DND-41 (cell line): ENCODE measurements around the gene TMPRSS6.

Source experiments
- ATAC-seq: fragments of 200-7000 bp; cut with Tn5 transposase; 3 replicates; pipeline ENCODE4 v1.9.1; 2021; ENCODE audit warnings: low read depth; ENCODE audit not compliant: insufficient read depth
- DNase-seq: peaks from one replicate; pipeline ENCODE4 v3.0.0-alpha.2; 2020
- H2AFZ ChIP-seq: 2 replicates; pipeline ENCODE4 v1.6.0; 2012; ENCODE audit warnings: low read depth, low read length
- H3K27ac ChIP-seq: 2 replicates; pipeline ENCODE4 v1.5.1; 2012; ENCODE audit warnings: low read length, inconsistent platforms
- H3K27me3 ChIP-seq: fragments of 200-600 bp; sonication (generic); 2 replicates; pipeline ENCODE4 v1.6.0; 2012; ENCODE audit warnings: low read length, mild to moderate bottlenecking, inconsistent platforms; ENCODE audit not compliant: insufficient read depth, poor library complexity
- H3K36me3 ChIP-seq: 2 replicates; pipeline ENCODE4 v1.5.1; 2012; ENCODE audit warnings: low read length, inconsistent platforms; ENCODE audit not compliant: insufficient read depth
- H3K4me1 ChIP-seq: 2 replicates; pipeline ENCODE4 v1.5.1; 2012; ENCODE audit warnings: mild to moderate bottlenecking, low read length; ENCODE audit not compliant: insufficient read depth
- H3K4me2 ChIP-seq: 2 replicates; pipeline ENCODE4 v1.6.0; 2012; ENCODE audit warnings: mild to moderate bottlenecking, moderate library complexity, low read length, inconsistent platforms; ENCODE audit not compliant: insufficient read depth
- H3K4me3 ChIP-seq, 2 experiments: fragments of 200-600 bp in 1 of 2; shearing (Covaris generic) in 1 of 2; 2 replicates each; pipeline ENCODE4 v1.5.1; 2012 to 2016; ENCODE audit warnings: inconsistent platforms in 2 of 2, low read length in 2 of 2, mild to moderate bottlenecking in 2 of 2, low read depth in 1 of 2, moderate library complexity in 1 of 2
- H3K79me2 ChIP-seq: 2 replicates; pipeline ENCODE4 v1.6.0; 2012; ENCODE audit warnings: low read length, inconsistent platforms; ENCODE audit not compliant: insufficient read depth
- H3K9ac ChIP-seq: 2 replicates; pipeline ENCODE4 v1.6.0; 2012; ENCODE audit warnings: low read depth, mild to moderate bottlenecking, inconsistent platforms, low read length, moderate library complexity
- H3K9me3 ChIP-seq: 2 replicates; pipeline ENCODE4 v1.5.1; 2012; ENCODE audit warnings: low read length, moderate library complexity, mild to moderate bottlenecking, inconsistent platforms; ENCODE audit not compliant: insufficient read depth, severe bottlenecking
- H4K20me1 ChIP-seq: 2 replicates; pipeline ENCODE4 v1.6.0; 2012; ENCODE audit warnings: low read length; ENCODE audit not compliant: insufficient read depth
- CTCF ChIP-seq: IDR thresholded peaks from 2 replicates; pipeline ENCODE4 v1.5.1; 2012; ENCODE audit warnings: borderline replicate concordance, low read length, moderate library complexity, mild to moderate bottlenecking; ENCODE audit not compliant: poor library complexity, severe bottlenecking; ENCODE audit errors: extremely low read depth
- EZH2 ChIP-seq: IDR thresholded peaks from 3 replicates; pipeline ENCODE4 v1.6.1; 2012; ENCODE audit warnings: borderline replicate concordance, low read depth, mild to moderate bottlenecking, moderate library complexity, low read length, inconsistent platforms; ENCODE audit not compliant: severe bottlenecking

The TMPRSS6 gene

GRCh38 chr22:37137903-37138665 lies 28.6 kb upstream of the TMPRSS6 start:
- TF ChIP-seq CTCF = no peak
- TF ChIP-seq EZH2 = no peak
- no peak for ATAC-seq
- no peak overlapping the region for H2AFZ ChIP-seq
- no peak overlapping the region for H3K4me3 ChIP-seq
- no peaks in the 10 kb centered on the region for H3K36me3 ChIP-seq
- H3K9me3 ChIP-seq = no peaks in the 10 kb centered on the region
- H4K20me1 ChIP-seq = peaks cover 3% of the 10 kb centered on the region; the same call in 1 of the 2 replicates
- no peaks in the 10 kb centered on the region for H3K27me3 ChIP-seq
- no peak overlapping the region for H3K9ac ChIP-seq
- no peak overlapping the region for H3K4me2 ChIP-seq
- no peaks in the 10 kb centered on the region for H3K79me2 ChIP-seq
- DNase-seq = no peak
- no peak overlapping the region for H3K27ac ChIP-seq
- H3K4me1 ChIP-seq = no peaks in the 10 kb centered on the region

- TF ChIP-seq EZH2 (no peak), CTCF (no peak)
- peaks cover 3% of the 10 kb centered on the region; the same call in 1 of the 2 replicates for H4K20me1 ChIP-seq
- H3K27ac ChIP-seq = no peak overlapping the region
- no peaks in the 10 kb centered on the region for H3K9me3 ChIP-seq
- H3K4me3 ChIP-seq = no peak overlapping the region
- ATAC-seq (no peak), DNase-seq (no peak)
- no peaks in the 10 kb centered on the region for H3K36me3 ChIP-seq
- no peaks in the 10 kb centered on the region for H3K4me1 ChIP-seq
- no peak overlapping the region for H2AFZ ChIP-seq
- no peak overlapping the region for H3K4me2 ChIP-seq
- no peaks in the 10 kb centered on the region for H3K79me2 ChIP-seq
- H3K27me3 ChIP-seq = no peaks in the 10 kb centered on the region
- no peak overlapping the region for H3K9ac ChIP-seq
These were observed 27.6 kb upstream of the TMPRSS6 start for GRCh38 chr22:37137131-37137530.

GRCh38 chr22:37135023-37135422 lies 25.5 kb upstream of the TMPRSS6 start:
- ATAC-seq (no peak), DNase-seq (no peak)
- TF ChIP-seq EZH2 (no peak), CTCF (no peak)
- no peaks in the 10 kb centered on the region for H3K9me3 ChIP-seq
- H3K9ac ChIP-seq = no peak overlapping the region
- no peak overlapping the region for H2AFZ ChIP-seq
- H4K20me1 ChIP-seq = peaks cover 3% of the 10 kb centered on the region; the same call in 1 of the 2 replicates
- H3K27ac ChIP-seq = no peak overlapping the region
- H3K27me3 ChIP-seq = no peaks in the 10 kb centered on the region
- H3K4me1 ChIP-seq = no peaks in the 10 kb centered on the region
- H3K79me2 ChIP-seq = no peaks in the 10 kb centered on the region
- H3K4me3 ChIP-seq = no peak overlapping the region
- H3K36me3 ChIP-seq = no peaks in the 10 kb centered on the region
- no peak overlapping the region for H3K4me2 ChIP-seq
